Activated naive CD8-positive, alpha-beta T cell (primary cell): ENCODE data around the gene SF3B5.
"Not testable (repeated sequence)": the region's sequence is repeated elsewhere in the genome, so short reads cannot be mapped to it uniquely, and the experiment has no call there.

Experiments
- H3K27ac Mint-ChIP-seq: one replicate; pipeline ENCODE4 v1.8.0; 2021; ENCODE audit warnings: mixed read lengths
- H3K27me3 Mint-ChIP-seq: one replicate; pipeline ENCODE4 v1.8.0; 2021; ENCODE audit warnings: mixed read lengths
- H3K36me3 Mint-ChIP-seq: one replicate; pipeline ENCODE4 v1.8.0; 2021; ENCODE audit warnings: mixed read lengths
- H3K4me1 Mint-ChIP-seq: one replicate; pipeline ENCODE4 v1.8.0; 2021; ENCODE audit warnings: low read depth, mixed read lengths
- H3K4me3 Mint-ChIP-seq: one replicate; pipeline ENCODE4 v1.8.0; 2021; ENCODE audit warnings: mild to moderate bottlenecking, mixed read lengths
- H3K9me3 Mint-ChIP-seq: one replicate; pipeline ENCODE4 v1.8.0; 2021; ENCODE audit warnings: low read depth, mixed read lengths

The SF3B5 gene

GRCh38 chr6:144087789-144088426 is 7.5 kb downstream of the SF3B5 start:
- Mint-ChIP-seq H3K36me3 (peaks cover 2% of the 10 kb centered on the region), H3K27me3 (no peaks in the 10 kb centered on the region), H3K4me3 (no peak overlapping the region), H3K27ac (no peak overlapping the region), H3K4me1 (peaks cover 4% of the 10 kb centered on the region), H3K9me3 (no peaks in the 10 kb centered on the region)

GRCh38 chr6:144086959-144087358 is 8.4 kb downstream of the SF3B5 start:
- H3K4me3 Mint-ChIP-seq: no peak overlapping the region

GRCh38 chr6:144083172-144083571 is 12.2 kb downstream of the SF3B5 start:
- no peaks in the 10 kb centered on the region for H3K27me3 Mint-ChIP-seq
- no peaks in the 10 kb centered on the region for H3K9me3 Mint-ChIP-seq
- no peaks in the 10 kb centered on the region for H3K4me1 Mint-ChIP-seq
- no peak overlapping the region for H3K4me3 Mint-ChIP-seq
- H3K27ac Mint-ChIP-seq: no peak overlapping the region
- peaks cover 5% of the 10 kb centered on the region for H3K36me3 Mint-ChIP-seq

More at GRCh38 chr6:144086959-144087358, 8.4 kb downstream of the SF3B5 start:
- Mint-ChIP-seq H3K9me3 (no peaks in the 10 kb centered on the region), H3K36me3 (peaks cover 2% of the 10 kb centered on the region), H3K27ac (no peak overlapping the region), H3K4me1 (peaks cover 2% of the 10 kb centered on the region), H3K27me3 (no peaks in the 10 kb centered on the region)

GRCh38 chr6:144082412-144082811 is 13.0 kb downstream of the SF3B5 start:
- H3K27me3 Mint-ChIP-seq, H3K36me3 Mint-ChIP-seq, H3K9me3 Mint-ChIP-seq, H3K4me3 Mint-ChIP-seq, H3K4me1 Mint-ChIP-seq, H3K27ac Mint-ChIP-seq: not testable (repeated sequence)

- Mint-ChIP-seq H3K36me3 (peaks cover 3% of the 10 kb centered on the region), H3K27me3 (no peaks in the 10 kb centered on the region), H3K27ac (no peak overlapping the region), H3K4me3 (no peak overlapping the region), H3K9me3 (no peaks in the 10 kb centered on the region), H3K4me1 (no peaks in the 10 kb centered on the region)
Measured at GRCh38 chr6:144077871-144078270, 17.5 kb downstream of the SF3B5 start.

- peaks cover 2% of the 10 kb centered on the region for H3K36me3 Mint-ChIP-seq
- H3K27me3 Mint-ChIP-seq: no peaks in the 10 kb centered on the region
- H3K27ac Mint-ChIP-seq: no peak overlapping the region
- H3K4me3 Mint-ChIP-seq: no peak overlapping the region
- H3K4me1 Mint-ChIP-seq: no peaks in the 10 kb centered on the region
- H3K9me3 Mint-ChIP-seq: no peaks in the 10 kb centered on the region
Measured at GRCh38 chr6:144075875-144076274, 19.5 kb downstream of the SF3B5 start.

GRCh38 chr6:144075187-144075586 is 20.2 kb downstream of the SF3B5 start:
- Mint-ChIP-seq H3K36me3 (no peaks in the 10 kb centered on the region), H3K4me3 (no peak overlapping the region), H3K9me3 (no peaks in the 10 kb centered on the region), H3K4me1 (no peaks in the 10 kb centered on the region), H3K27ac (no peak overlapping the region), H3K27me3 (no peaks in the 10 kb centered on the region)

- H3K36me3 Mint-ChIP-seq: no peaks in the 10 kb centered on the region
- no peak overlapping the region for H3K27ac Mint-ChIP-seq
- no peaks in the 10 kb centered on the region for H3K4me1 Mint-ChIP-seq
Measured at GRCh38 chr6:144073024-144073423, 22.3 kb downstream of the SF3B5 start.

GRCh38 chr6:144069506-144069905 is 25.9 kb downstream of the SF3B5 start:
- Mint-ChIP-seq H3K4me1 (peaks cover 17% of the 10 kb centered on the region), H3K36me3 (no peaks in the 10 kb centered on the region), H3K4me3 (no peak overlapping the region), H3K27ac (no peak overlapping the region), H3K27me3 (no peaks in the 10 kb centered on the region), H3K9me3 (no peaks in the 10 kb centered on the region)

More at GRCh38 chr6:144073024-144073423, 22.3 kb downstream of the SF3B5 start:
- Mint-ChIP-seq H3K4me3 (no peak overlapping the region), H3K9me3 (no peaks in the 10 kb centered on the region), H3K27me3 (no peaks in the 10 kb centered on the region)

GRCh38 chr6:144068794-144069193 is 26.6 kb downstream of the SF3B5 start:
- H3K9me3 Mint-ChIP-seq: no peaks in the 10 kb centered on the region
- no peaks in the 10 kb centered on the region for H3K36me3 Mint-ChIP-seq
- no peak overlapping the region for H3K4me3 Mint-ChIP-seq
- H3K27ac Mint-ChIP-seq: no peak overlapping the region
- H3K4me1 Mint-ChIP-seq: peaks cover 17% of the 10 kb centered on the region
- no peaks in the 10 kb centered on the region for H3K27me3 Mint-ChIP-seq

- Mint-ChIP-seq H3K36me3 (no peaks in the 10 kb centered on the region), H3K27me3 (no peaks in the 10 kb centered on the region), H3K27ac (no peak overlapping the region), H3K9me3 (no peaks in the 10 kb centered on the region), H3K4me3 (no peak overlapping the region), H3K4me1 (peaks cover 31% of the 10 kb centered on the region)
Measured at GRCh38 chr6:144066741-144067484, 28.5 kb downstream of the SF3B5 start.

GRCh38 chr6:144066255-144066654 is 29.1 kb downstream of the SF3B5 start:
- H3K9me3 Mint-ChIP-seq: no peaks in the 10 kb centered on the region
- H3K27ac Mint-ChIP-seq: no peak overlapping the region
- no peak overlapping the region for H3K4me3 Mint-ChIP-seq
- no peaks in the 10 kb centered on the region for H3K27me3 Mint-ChIP-seq
- H3K36me3 Mint-ChIP-seq: no peaks in the 10 kb centered on the region
- peaks cover 31% of the 10 kb centered on the region for H3K4me1 Mint-ChIP-seq

- H3K9me3 Mint-ChIP-seq: no peaks in the 10 kb centered on the region
- H3K4me3 Mint-ChIP-seq: peak overlapping the region; percentile 91
- no peaks in the 10 kb centered on the region for H3K36me3 Mint-ChIP-seq
- H3K4me1 Mint-ChIP-seq: peaks cover 31% of the 10 kb centered on the region
- no peaks in the 10 kb centered on the region for H3K27me3 Mint-ChIP-seq
- peak overlapping the region; percentile 86 for H3K27ac Mint-ChIP-seq
Measured at GRCh38 chr6:144065213-144065660, 30.1 kb downstream of the SF3B5 start.

- Mint-ChIP-seq H3K4me3 (peak overlapping the region; percentile 91), H3K9me3 (no peaks in the 10 kb centered on the region), H3K4me1 (peaks cover 31% of the 10 kb centered on the region), H3K27ac (peak overlapping the region; percentile 86), H3K36me3 (no peaks in the 10 kb centered on the region), H3K27me3 (no peaks in the 10 kb centered on the region)
Measured at GRCh38 chr6:144064402-144065212, 30.8 kb downstream of the SF3B5 start.
